Suppressor macrophage (primary cell): Measurements from ENCODE around the gene OLA1.
"Not testable (repeated sequence)": the region's sequence is repeated elsewhere in the genome, so short reads cannot be mapped to it uniquely, and the experiment has no call there.

Experiments
- DNase-seq, 4 experiments: peaks; one replicate each; pipeline ENCODE4 v3.0.0-alpha.2; 2020 to 2022
- total RNA-seq, 17 experiments: gene quantifications; one replicate each; lab custom pipeline; 2026; ENCODE audit warnings: mixed read lengths in 6 of 17, inconsistent platforms in 3 of 17; lab: John Stamatoyannopoulos, UW

OLA1 gene
- 45.5 to 93.9 (median 61.5) reads per million in 17 experiments for total RNA-seq

GRCh38 chr2:174248187-174248997 lies at the start of gene OLA1:
OLA1 (minus strand) TSS chr2:174248532; CDS start chr2:174246815, 1,717 bp downstream.
- DNase-seq, result peak; percentile 97 to 99 (median 98)

- DNase-seq, result no peak
Measured at GRCh38 chr2:174292908-174293307, 44.6 kb upstream of the OLA1 start.

- DNase-seq, result no peak
Measured at GRCh38 chr2:174286172-174286571, 37.8 kb upstream of the OLA1 start.

GRCh38 chr2:174282441-174282840 lies 34.1 kb upstream of the OLA1 start:
- DNase-seq, result peak; percentile 74 to 92 (median 86)

- DNase-seq, result peak; percentile 72 to 92 (median 80)
Measured at GRCh38 chr2:174281736-174282135, 33.4 kb upstream of the OLA1 start.

GRCh38 chr2:174280596-174280995 lies 32.3 kb upstream of the OLA1 start:
- peak in 3 of 4 experiments; percentile 2 to 25 (median 18) for DNase-seq

- not testable (repeated sequence) for DNase-seq
Measured at GRCh38 chr2:174270263-174270662, 21.9 kb upstream of the OLA1 start.

- no peak for DNase-seq
Measured at GRCh38 chr2:174266288-174266687, 18.0 kb upstream of the OLA1 start.

- DNase-seq, result peak in 1 of 4 experiments; percentile 11
Measured at GRCh38 chr2:174263997-174264396, 15.7 kb upstream of the OLA1 start.

GRCh38 chr2:174259981-174260380 lies 11.6 kb upstream of the OLA1 start:
- peak; percentile 25 to 76 (median 59) for DNase-seq

- DNase-seq, result no peak
Measured at GRCh38 chr2:174254267-174254666, 5.9 kb upstream of the OLA1 start.

GRCh38 chr2:174248998-174249592 lies 763 bp upstream of the OLA1 start:
- DNase-seq, result no peak

GRCh38 chr2:174247474-174248186 lies 702 bp downstream of the OLA1 start:
- DNase-seq, result peak in 2 of 4 experiments; percentile 24 to 25

GRCh38 chr2:174246944-174247381 lies 1.4 kb downstream of the OLA1 start:
- no peak for DNase-seq

GRCh38 chr2:174245628-174246027 lies 2.7 kb downstream of the OLA1 start:
- not testable (repeated sequence) for DNase-seq

GRCh38 chr2:174245065-174245464 lies 3.3 kb downstream of the OLA1 start:
- DNase-seq, result no peak

GRCh38 chr2:174243812-174244211 lies 4.5 kb downstream of the OLA1 start:
- no peak for DNase-seq

- no peak for DNase-seq
Measured at GRCh38 chr2:174240097-174240496, 8.2 kb downstream of the OLA1 start.

- no peak for DNase-seq
Measured at GRCh38 chr2:174236429-174236828, 11.9 kb downstream of the OLA1 start.

GRCh38 chr2:174235680-174236079 lies 12.7 kb downstream of the OLA1 start:
- DNase-seq, result no peak

GRCh38 chr2:174233771-174234275 lies 14.5 kb downstream of the OLA1 start:
- no peak for DNase-seq

- no peak for DNase-seq
Measured at GRCh38 chr2:174227748-174228147, 20.6 kb downstream of the OLA1 start.
